PC-3 (cell line): ENCODE measurements around the gene ATMIN. TPM values are rescaled to one million over a fixed set of nuclear protein-coding genes. Genes with fewer than 3 reads are reported as not detected.

Experiments
- ATAC-seq: fragments of 200-7000 bp; cut with Tn5 transposase; 2 replicates; pipeline ENCODE4 v1.9.1; 2020; ENCODE audit warnings: mild to moderate bottlenecking, moderate library complexity
- BruUV-seq: library from RNA; stranded (reverse); fragments of 400-500 nt; replicated peaks from 2 replicates; lab custom pipeline; 2021; lab: Mats Ljungman, UMichigan
- CTCF ChIA-PET: fragments of 300-600 bp; sonication (Branson Sonifier 250); formaldehyde crosslinking; loops from one replicate; lab custom pipeline; 2022; ENCODE audit warnings: antibody characterized with exemption; lab: Charles Lee
- POLR2A ChIA-PET: fragments of 300-600 bp; sonication (Branson Sonifier 250); formaldehyde crosslinking; loops from one replicate; lab custom pipeline; 2022; ENCODE audit warnings: antibody characterized with exemption; ENCODE audit not compliant: unreplicated experiment; lab: Charles Lee
- DNase-seq: peaks from one replicate; pipeline ENCODE4 v3.0.0-alpha.2; 2015
- H2AFZ ChIP-seq: fragments of 300-600 bp; sonication (generic); 2 replicates; pipeline ENCODE4 v1.6.0; 2016; ENCODE audit warnings: antibody characterized with exemption, low read length
- H3F3A ChIP-seq: fragments of 300-600 bp; sonication (generic); one replicate; pipeline ENCODE4 v1.6.0; 2017; ENCODE audit warnings: antibody characterized with exemption, low read length, control low read depth, mild to moderate bottlenecking; ENCODE audit not compliant: unreplicated experiment
- H3K27ac ChIP-seq: fragments of 300-600 bp; sonication (generic); 2 replicates; pipeline ENCODE4 v1.5.1; 2016; ENCODE audit warnings: mild to moderate bottlenecking, low read length
- H3K27me3 ChIP-seq: fragments of 300-600 bp; sonication (generic); 2 replicates; pipeline ENCODE4 v1.6.1; 2016; ENCODE audit warnings: low read length, mixed read lengths
- H3K36me3 ChIP-seq: fragments of 300-600 bp; sonication (generic); 2 replicates; pipeline ENCODE4 v1.6.1; 2016; ENCODE audit warnings: low read depth, mixed run types, low read length, mixed read lengths
- H3K4me1 ChIP-seq: fragments of 300-600 bp; sonication (generic); 2 replicates; pipeline ENCODE4 v1.5.1; 2016; ENCODE audit warnings: low read length; ENCODE audit not compliant: insufficient read depth
- H3K4me2 ChIP-seq: fragments of 300-600 bp; sonication (generic); 2 replicates; pipeline ENCODE4 v1.6.0; 2016; ENCODE audit warnings: low read length
- H3K4me3 ChIP-seq: fragments of 300-600 bp; sonication (generic); 2 replicates; pipeline ENCODE4 v1.5.1; 2016; ENCODE audit warnings: mild to moderate bottlenecking, low read length, mixed read lengths
- H3K79me2 ChIP-seq: fragments of 300-600 bp; sonication (generic); 2 replicates; pipeline ENCODE4 v1.6.1; 2017; ENCODE audit warnings: low read length, mixed read lengths
- H3K9ac ChIP-seq: fragments of 300-600 bp; sonication (generic); 2 replicates; pipeline ENCODE4 v1.6.0; 2016; ENCODE audit warnings: mild to moderate bottlenecking, low read length
- H3K9me2 ChIP-seq: fragments of 300-600 bp; sonication (generic); replicated peaks from 2 replicates; pipeline ENCODE4 v1.6.1; 2016; ENCODE audit warnings: mixed run types, low read length, mixed read lengths
- H3K9me3 ChIP-seq: fragments of 300-600 bp; sonication (generic); 2 replicates; pipeline ENCODE4 v1.6.1; 2016; ENCODE audit warnings: low read length, mixed read lengths
- H4K20me1 ChIP-seq: fragments of 300-600 bp; sonication (generic); 2 replicates; pipeline ENCODE4 v1.6.1; 2016; ENCODE audit warnings: low read length, mixed read lengths
- CTCF ChIP-seq: fragments of 300-600 bp; sonication (generic); conservative IDR thresholded peaks from 2 replicates; pipeline ENCODE4 v1.5.1; 2017; ENCODE audit warnings: antibody characterized with exemption, low read depth, mild to moderate bottlenecking, low read length
- EZH2 ChIP-seq: fragments of 300-600 bp; sonication (generic); IDR thresholded peaks from one replicate; pipeline ENCODE4 v1.6.1; 2017; ENCODE audit warnings: antibody characterized with exemption, mild to moderate bottlenecking, low read length; ENCODE audit not compliant: unreplicated experiment
- EZH2phosphoT487 ChIP-seq: fragments of 300-600 bp; sonication (generic); IDR thresholded peaks from 2 replicates; pipeline ENCODE4 v1.6.1; 2018; ENCODE audit warnings: mild to moderate bottlenecking, antibody characterized with exemption, low read length, borderline replicate concordance
- intact Hi-C: fragments of 100-400 bp; cut with micrococcal nuclease; formaldehyde crosslinking; loops from 2 replicates; pipeline ENCODE4 v1.9.0; 2023
- total RNA-seq: library from RNA; depleted of rRNA; stranded (reverse); fragments of >200 nt; gene quantifications from 2 replicates; pipeline ENCODE4 v1.2.3, GENCODE V29; 2014

Gene ATMIN
- total RNA-seq, 1 experiment from 2014 or later: 35.4 TPM

GRCh38 chr16:81061307-81061640, 25.6 kb downstream of the ATMIN start:
- Histone ChIP-seq H4K20me1 (no peaks in the 10 kb centered on the region), H3K4me2 (no peak overlapping the region), H2AFZ (no peak overlapping the region), H3K79me2 (no peaks in the 10 kb centered on the region), H3K9ac (no peak overlapping the region), H3K27me3 (no peaks in the 10 kb centered on the region), H3K4me1 (peaks cover 9% of the 10 kb centered on the region), H3K9me3 (no peaks in the 10 kb centered on the region), H3K27ac (no peak overlapping the region), H3F3A (no peaks in the 10 kb centered on the region), H3K9me2 (no peaks in the 10 kb centered on the region), H3K36me3 (no peaks in the 10 kb centered on the region), H3K4me3 (no peak overlapping the region)
- ChIA-PET CTCF (no interaction called here), POLR2A (no interaction called here)
- DNase-seq (no peak), ATAC-seq (no peak)
- TF ChIP-seq CTCF (no peak), EZH2phosphoT487 (no peak), EZH2 (no peak)
- no TSS peak for BruUV-seq
- intact Hi-C loops: no loop called here

- TF ChIP-seq EZH2 (no peak), CTCF (no peak), EZH2phosphoT487 (no peak)
- ATAC-seq: no peak
Measured at GRCh38 chr16:81061871-81062608, 26.4 kb downstream of the ATMIN start.

GRCh38 chr16:81066681-81067080, 31.0 kb downstream of the ATMIN start:
- Histone ChIP-seq H3F3A (no peaks in the 10 kb centered on the region), H3K4me3 (no peak overlapping the region), H3K9me2 (no peaks in the 10 kb centered on the region), H3K4me1 (peaks cover 17% of the 10 kb centered on the region), H3K36me3 (no peaks in the 10 kb centered on the region), H3K4me2 (no peak overlapping the region), H2AFZ (no peak overlapping the region), H3K27me3 (no peaks in the 10 kb centered on the region), H4K20me1 (no peaks in the 10 kb centered on the region), H3K27ac (no peak overlapping the region), H3K9me3 (no peaks in the 10 kb centered on the region), H3K9ac (no peak overlapping the region), H3K79me2 (no peaks in the 10 kb centered on the region)
- DNase-seq (no peak), ATAC-seq (no peak)
- POLR2A ChIA-PET: no interaction called here
- intact Hi-C loops: no loop called here
- CTCF ChIA-PET: no interaction called here
- BruUV-seq: no TSS peak
- TF ChIP-seq EZH2phosphoT487: no peak
- TF ChIP-seq CTCF: no peak
- no peak for TF ChIP-seq EZH2

More at GRCh38 chr16:81061871-81062608, 26.4 kb downstream of the ATMIN start:
- peaks cover 11% of the 10 kb centered on the region for H3K4me1 ChIP-seq
- no peaks in the 10 kb centered on the region for H3K79me2 ChIP-seq
- no peaks in the 10 kb centered on the region for H3K9me3 ChIP-seq
- ChIA-PET CTCF (no interaction called here), POLR2A (no interaction called here)
- intact Hi-C loops: no loop called here
- H3K36me3 ChIP-seq: no peaks in the 10 kb centered on the region
- no peak overlapping the region for H3K27ac ChIP-seq
- H3F3A ChIP-seq: no peaks in the 10 kb centered on the region
- no peak overlapping the region for H2AFZ ChIP-seq
- DNase-seq: no peak
- no TSS peak for BruUV-seq
- H3K9ac ChIP-seq: no peak overlapping the region
- H4K20me1 ChIP-seq: no peaks in the 10 kb centered on the region
- no peaks in the 10 kb centered on the region for H3K27me3 ChIP-seq
- no peak overlapping the region for H3K4me3 ChIP-seq
- H3K9me2 ChIP-seq: no peaks in the 10 kb centered on the region
- H3K4me2 ChIP-seq: no peak overlapping the region
